ENCODE results near the gene CA11. TPM values are rescaled to one million over a fixed set of nuclear protein-coding genes. Genes with fewer than 3 reads are reported as not detected.

Gene CA11
- total and polyA plus RNA-seq, 2 of the 8 experiments (the other 6 are each of a cell fraction or from before 2014, with no cell fraction given): 51.7 to 71.4 TPM

GRCh38 chr19:48634424-48635262 lies 11.3 kb downstream of the CA11 start:
- peaks cover 0 to 2% (median 0%) of the 10 kb centered on the region in 4 experiments; a peak in 2 of 7 replicates for H3K27me3 ChIP-seq (replicated peaks in 1 of 4; ENCODE audit: control insufficient read depth in 3 of 4, extremely low read depth in 1 of 4, insufficient read depth in 3 of 4, low read length in 3 of 4)
- no peak overlapping the region for H3K27ac ChIP-seq (ENCODE audit: low read depth, low read length)
- H3K36me3 ChIP-seq (ENCODE audit: control insufficient read depth in 2 of 4, insufficient read depth in 4 of 4, low read length in 3 of 4): no peaks in the 10 kb centered on the region
- H3K9ac ChIP-seq (replicated peaks in 1 of 4; ENCODE audit: extremely low read depth in 1 of 4, low read depth in 3 of 4, low read length in 3 of 4): peak overlapping the region in 1 of 4 experiments; percentile 17; a peak in 1 of 7 replicates
- no peak overlapping the region for H2BK120ac ChIP-seq (replicated peaks; ENCODE audit: low read depth, low read length)
- H3K23ac ChIP-seq (ENCODE audit: insufficient read length): no peak overlapping the region
- peak overlapping the region; percentile 91 for H3K18ac ChIP-seq (ENCODE audit: extremely low read depth, low read length)
- POLR2A ChIA-PET (ENCODE audit: partially characterized antibody): interaction anchor here (0.6 to 30.9 kb wide), 5 partner anchors 11 to 324 kb away, joined by 3 to 788 read pairs (median 3); partner anchors contain the start of genes CA11, FAM83E, NUCB1 and RPL18
- FAIRE-seq (peak; percentile 66), DNase-seq (ENCODE audit: low read depth in 1 of 2, low spot score in 2 of 2) (peak; percentile 90 to 97)
- no peak overlapping the region for H3K4ac ChIP-seq (replicated peaks; ENCODE audit: insufficient read length, low read depth, low read length)
- H2BK12ac ChIP-seq (ENCODE audit: low read depth, low read length): no peak overlapping the region
- H3K56ac ChIP-seq (replicated peaks; ENCODE audit: insufficient read length, low read depth, low read length): no peak overlapping the region
- 0 out of 2 replicates have a peak overlapping the region, but pooled peaks have one; percentile 61 for H2BK20ac ChIP-seq (ENCODE audit: low read length)
- H3K4me3 ChIP-seq (ENCODE audit: extremely low read depth in 1 of 4, insufficient read depth in 2 of 4, low read depth in 3 of 4, low read length in 4 of 4): peak overlapping the region; percentile 22 to 74 (median 47); a peak in 6 of 8 replicates
- H4K5ac ChIP-seq (ENCODE audit: insufficient read length, low read depth, low read length): no peak overlapping the region
- H3K9me3 ChIP-seq (ENCODE audit: insufficient read depth in 2 of 2, low read depth in 1 of 2, low read length in 1 of 2): no peaks in the 10 kb centered on the region
- no peaks in the 10 kb centered on the region for H3K79me2 ChIP-seq (ENCODE audit: control insufficient read depth in 1 of 2, insufficient read depth in 2 of 2, low read length in 2 of 2)
- peaks cover 30% of the 10 kb centered on the region for H3K23me2 ChIP-seq (ENCODE audit: low read depth, low read length)
- peaks cover 0 to 4% of the 10 kb centered on the region in 2 experiments for H4K20me1 ChIP-seq (replicated peaks in 1 of 2; ENCODE audit: control insufficient read depth in 1 of 2, insufficient read depth in 2 of 2, low read length in 2 of 2)
- CTCF ChIA-PET (ENCODE audit: partially characterized antibody): interaction anchor here (0.6 to 1.5 kb wide), 3 partner anchors 11 to 100 kb away, joined by 3 to 4 read pairs (median 3); no protein-coding TSS in a partner anchor
- H3K4me2 ChIP-seq (ENCODE audit: insufficient read depth in 1 of 2, low read depth in 2 of 2, low read length in 2 of 2): peak overlapping the region; percentile 59 to 94
- no peaks in the 10 kb centered on the region for H3K79me1 ChIP-seq (ENCODE audit: low read depth, low read length)
- H2AFZ ChIP-seq (ENCODE audit: low read length): no peak overlapping the region
- H3K14ac ChIP-seq (ENCODE audit: insufficient read length): no peak overlapping the region
- no peak overlapping the region for H2AK5ac ChIP-seq (ENCODE audit: low read depth, low read length)
- H2BK15ac ChIP-seq (ENCODE audit: low read length): no peak overlapping the region
- H3K4me1 ChIP-seq (replicated peaks in 1 of 4; ENCODE audit: control insufficient read depth in 3 of 4, insufficient read depth in 4 of 4, low read length in 3 of 4): peaks cover 9 to 33% (median 28%) of the 10 kb centered on the region in 4 experiments
- H4K8ac ChIP-seq (ENCODE audit: extremely low read depth, insufficient read depth, low read length): no peak overlapping the region
- peak overlapping the region; percentile 5; the same call in 1 of the 2 replicates for H2BK5ac ChIP-seq (ENCODE audit: low read depth, low read length)
- 20% methylated on average over 21 of the region's 37 CpGs; no CpG with 5 or more reads in 1 of the 2 experiments for WGBS, 2 experiments (ENCODE audit: extremely low coverage in 1 of 2, insufficient coverage in 1 of 2, insufficient read length in 1 of 2, insufficient replicate concordance in 2 of 2, low coverage in 1 of 2, low lambda C conversion rate in 2 of 2, missing lambda C conversion rate in 1 of 2)
- peak overlapping the region; percentile 11 for H4K91ac ChIP-seq (replicated peaks; ENCODE audit: insufficient read length, low read length)
- TF ChIP-seq POLR2AphosphoS5 (IDR thresholded peaks at IDR 0.05; ENCODE audit: low read depth, low read length): peak; percentile 79
- TF ChIP-seq, protein P1, sequence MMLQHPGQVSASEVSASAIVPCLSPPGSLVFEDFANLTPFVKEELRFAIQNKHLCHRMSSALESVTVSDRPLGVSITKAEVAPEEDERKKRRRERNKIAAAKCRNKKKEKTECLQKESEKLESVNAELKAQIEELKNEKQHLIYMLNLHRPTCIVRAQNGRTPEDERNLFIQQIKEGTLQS (IDR thresholded peaks at IDR 0.05; ENCODE audit: insufficient read depth, low read depth, low read length): no peak
- TF ChIP-seq SP1 (IDR thresholded peaks at IDR 0.05; ENCODE audit: low read depth, low read length): peak; percentile 65; the same call in 1 of the 2 replicates
- no peak for TF ChIP-seq RFX5 (IDR thresholded peaks at IDR 0.05; ENCODE audit: borderline replicate concordance, low read depth, low read length)
- TF ChIP-seq JUND (IDR thresholded peaks at IDR 0.05; ENCODE audit: low read length): no peak
- TF ChIP-seq, protein P2, sequence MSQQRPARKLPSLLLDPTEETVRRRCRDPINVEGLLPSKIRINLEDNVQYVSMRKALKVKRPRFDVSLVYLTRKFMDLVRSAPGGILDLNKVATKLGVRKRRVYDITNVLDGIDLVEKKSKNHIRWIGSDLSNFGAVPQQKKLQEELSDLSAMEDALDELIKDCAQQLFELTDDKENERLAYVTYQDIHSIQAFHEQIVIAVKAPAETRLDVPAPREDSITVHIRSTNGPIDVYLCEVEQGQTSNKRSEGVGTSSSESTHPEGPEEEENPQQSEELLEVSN (IDR thresholded peaks at IDR 0.05): peak; percentile 72
- peak; percentile 26; the same call in 1 of the 2 replicates for TF ChIP-seq ATF2 (IDR thresholded peaks at IDR 0.05; ENCODE audit: low read length)

Measured in H1 (cell line).